ENCODE data around the gene TNC.

TNC gene

DNA sequence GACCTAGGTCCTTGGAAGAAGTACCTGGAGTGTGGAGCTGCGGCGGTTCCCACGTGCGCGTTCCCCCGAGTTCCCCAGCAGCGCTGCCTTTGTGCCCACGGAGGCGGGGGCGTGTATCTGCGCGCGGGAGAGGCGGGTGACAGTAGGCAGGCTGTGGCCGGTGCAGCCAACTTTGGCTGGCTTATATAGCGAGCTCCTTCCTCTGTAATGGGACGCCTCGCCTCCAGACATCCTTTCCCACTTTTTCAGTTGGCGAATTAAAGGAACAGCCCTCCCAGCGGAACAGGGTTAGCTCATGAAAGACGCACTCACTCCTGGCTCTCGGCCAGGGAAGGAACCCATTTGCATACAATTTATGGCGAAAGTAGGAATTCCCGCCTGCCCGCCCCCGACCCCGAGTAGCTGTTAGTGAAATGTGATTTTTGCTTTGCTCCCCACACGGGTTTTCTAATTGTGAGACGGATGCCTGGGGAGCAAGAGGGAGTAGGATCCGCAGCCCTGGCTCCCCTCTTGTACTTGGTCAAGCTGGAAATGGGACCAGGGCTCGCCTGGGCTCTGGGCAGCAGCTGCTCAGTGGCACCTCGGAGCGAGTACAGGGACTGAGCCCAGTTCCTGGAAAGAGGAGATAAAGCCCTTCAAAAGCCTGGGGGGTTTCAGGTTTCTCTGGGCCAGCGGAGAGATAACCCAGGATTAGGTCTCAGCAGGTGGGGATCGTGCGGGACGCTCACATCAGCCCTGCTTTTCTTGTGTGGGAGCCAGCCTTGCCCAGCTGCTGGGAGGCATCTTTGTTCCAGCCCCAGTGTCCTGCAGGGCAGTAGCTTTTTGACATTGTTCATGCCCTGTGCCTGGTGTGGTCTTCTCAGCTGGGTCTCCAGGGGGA lies at the start of gene TNC:
Gene TNC, minus strand, starts transcription at position 159 of the 880 bp plus-strand sequence. CDS start 27,139 bp downstream, outside the sequence.
- DNase-seq (ENCODE audit: low spot score): peak; percentile 45

DNA sequence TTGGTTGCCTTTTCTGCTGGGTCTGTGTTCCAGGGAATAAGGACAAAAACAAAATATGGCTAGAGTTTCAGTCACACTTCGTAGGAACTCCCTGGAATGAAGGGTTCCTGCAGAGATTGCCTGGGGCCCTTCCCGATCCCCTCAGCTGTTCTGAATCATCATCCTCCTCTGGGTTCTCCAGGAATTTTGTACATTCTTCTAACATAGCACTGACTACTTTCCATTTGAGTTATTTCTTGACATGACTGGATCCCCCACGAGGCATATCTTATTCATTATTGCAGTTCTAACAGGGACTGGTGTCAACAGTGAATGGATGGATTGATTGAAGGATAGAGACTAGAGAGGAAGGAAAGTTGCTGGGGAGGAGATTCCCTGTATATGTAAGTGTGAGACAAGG lies 49.2 kb upstream of the TNC start:
- DNase-seq (ENCODE audit: low spot score): no peak

- no peak for DNase-seq (ENCODE audit: low spot score)
Observed at GRCh38 chr9:115165233-115165632, 47.3 kb upstream of the TNC start.

DNA sequence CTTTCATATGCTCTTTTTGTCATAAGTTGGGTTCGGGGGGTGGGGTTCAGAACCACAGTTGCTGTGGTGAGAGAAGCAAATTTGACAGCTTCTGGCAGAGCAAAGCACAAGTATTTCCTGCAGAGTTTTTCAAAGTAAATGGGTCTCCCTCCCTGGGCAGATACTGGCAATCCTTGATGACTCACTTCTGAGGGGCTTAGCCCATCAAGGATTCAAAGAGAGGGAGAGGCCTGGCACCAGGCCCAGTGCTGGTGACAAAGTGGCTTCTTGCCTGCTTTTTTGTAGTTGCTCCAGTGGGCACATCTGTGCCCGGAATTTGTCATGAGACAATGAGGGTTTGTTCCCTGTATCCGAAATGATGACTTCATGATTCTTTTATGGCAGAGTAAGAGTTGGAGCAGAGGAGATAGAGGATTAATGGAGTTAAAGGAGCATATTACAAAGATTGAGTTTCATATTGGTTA lies 46.6 kb upstream of the TNC start:
- DNase-seq (ENCODE audit: low spot score): peak; percentile 74

GRCh38 chr9:115162946-115163345 lies 45.0 kb upstream of the TNC start:
- no peak for DNase-seq (ENCODE audit: low spot score)

GRCh38 chr9:115161446-115161845 lies 43.5 kb upstream of the TNC start:
- no peak for DNase-seq (ENCODE audit: low spot score)

GRCh38 chr9:115158661-115159481 lies 40.9 kb upstream of the TNC start:
- DNase-seq (ENCODE audit: low spot score): no peak

- DNase-seq (ENCODE audit: low spot score): no peak
Observed at GRCh38 chr9:115157245-115157674, 39.3 kb upstream of the TNC start.

- DNase-seq (ENCODE audit: low spot score): no peak
Observed at GRCh38 chr9:115155037-115155436, 37.1 kb upstream of the TNC start.

DNA sequence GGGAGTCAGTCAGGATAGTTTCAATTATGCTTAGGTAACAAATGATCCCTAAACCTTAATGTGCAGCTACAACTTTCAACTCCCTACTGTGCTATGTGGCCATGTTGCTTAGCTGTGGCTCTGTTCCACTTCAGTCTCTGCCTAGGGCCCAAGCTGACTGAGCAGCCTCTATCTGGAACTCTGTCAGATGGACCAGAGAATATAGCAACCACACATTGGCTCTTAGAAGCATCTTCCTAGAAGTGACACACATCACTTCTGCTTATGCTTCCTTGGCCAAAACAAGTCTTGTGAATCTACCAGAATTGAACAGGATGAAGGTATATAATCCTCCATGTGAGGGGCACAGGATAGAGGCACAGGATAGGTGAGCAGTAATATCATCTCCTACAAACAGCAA lies 36.7 kb upstream of the TNC start:
- no peak for DNase-seq (ENCODE audit: low spot score)

DNA sequence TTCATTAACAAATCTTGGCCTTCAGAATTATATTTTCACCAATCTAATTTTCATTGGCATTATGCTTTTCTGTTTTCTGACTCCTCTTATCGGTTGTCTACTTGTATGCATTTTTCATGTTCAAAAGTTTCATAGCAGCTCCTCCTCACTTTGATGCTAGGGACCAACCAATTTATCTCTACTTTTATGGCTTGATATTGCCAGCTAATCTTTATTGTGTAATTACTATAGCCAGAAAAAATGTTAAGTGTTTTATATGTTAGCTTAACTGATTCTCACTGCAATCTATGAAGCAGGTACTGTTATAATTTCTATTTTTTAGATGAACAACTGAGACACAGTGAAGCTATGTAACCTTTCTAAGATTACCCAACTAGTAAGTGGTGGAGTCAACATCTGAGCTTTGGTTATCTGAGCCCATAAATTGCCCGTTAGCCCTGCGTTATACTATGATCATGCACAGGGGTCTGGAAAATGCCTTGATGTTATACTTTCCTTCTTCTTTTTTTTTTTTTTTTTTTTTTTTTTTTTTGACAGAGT lies 34.4 kb upstream of the TNC start:
- DNase-seq (ENCODE audit: low spot score): no peak

DNA sequence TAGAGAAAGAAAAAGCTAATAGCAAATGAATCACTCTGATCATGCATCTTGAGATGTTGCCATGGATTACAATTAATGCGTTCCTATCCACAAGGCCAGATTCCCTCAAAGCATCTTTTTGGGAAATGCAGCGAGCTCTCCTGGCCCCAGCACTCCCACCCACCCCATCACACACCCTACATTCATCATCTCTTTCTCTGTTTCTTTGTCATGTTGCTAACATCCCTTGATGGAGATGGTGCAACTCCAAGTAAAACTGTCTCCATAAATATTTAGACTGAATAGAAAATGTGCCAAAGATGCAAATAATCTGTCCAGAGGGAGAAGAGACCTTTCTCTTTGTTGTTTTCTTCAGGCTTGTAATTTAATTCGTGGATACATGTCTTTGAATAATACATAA lies 30.8 kb upstream of the TNC start:
- DNase-seq (ENCODE audit: low spot score): no peak

DNA sequence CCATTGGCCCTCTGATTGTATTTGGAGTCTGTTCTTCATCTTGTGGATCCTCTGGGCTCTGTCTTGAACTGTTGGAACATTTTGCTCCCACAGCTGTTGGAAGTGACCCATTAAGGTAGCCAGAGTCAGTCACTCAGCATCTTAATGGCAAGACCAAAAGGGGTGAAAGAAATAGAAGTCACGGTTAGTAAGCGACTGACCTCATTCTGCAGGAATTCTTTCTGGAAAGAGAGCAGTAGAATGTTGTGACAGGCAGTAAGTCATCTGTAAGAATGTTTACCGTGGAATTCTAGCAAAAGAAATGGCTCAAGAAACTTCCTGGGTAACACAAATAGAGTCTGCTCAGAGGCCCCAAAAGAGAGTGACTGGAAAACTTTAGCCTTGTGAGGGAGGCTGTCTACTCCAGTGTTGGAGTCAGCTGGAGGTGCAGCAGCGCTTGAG lies 28.6 kb upstream of the TNC start:
- no peak for DNase-seq (ENCODE audit: low spot score)

- no peak for DNase-seq (ENCODE audit: low spot score)
Observed at GRCh38 chr9:115144706-115145105, 26.7 kb upstream of the TNC start.

DNA sequence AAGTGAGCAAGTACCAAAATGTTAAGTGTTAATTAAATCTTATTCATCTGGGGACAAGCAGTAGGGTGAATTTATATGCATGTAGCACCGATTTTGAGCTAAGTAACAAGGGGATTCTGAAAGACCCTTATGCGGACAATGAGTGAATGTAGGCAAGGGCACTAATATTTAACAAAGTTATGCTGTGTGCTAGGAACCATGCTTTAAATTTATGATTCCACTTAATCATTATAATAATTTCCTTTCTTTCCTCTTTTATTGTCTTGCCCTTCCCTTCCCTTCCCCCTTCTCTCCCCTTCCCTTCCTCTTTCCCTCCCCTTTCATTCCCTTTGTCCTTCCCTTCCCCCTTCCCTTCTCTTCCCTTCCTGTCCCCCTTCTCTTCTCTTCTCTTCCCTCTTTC lies 25.7 kb upstream of the TNC start:
- DNase-seq (ENCODE audit: low spot score): no peak

GRCh38 chr9:115142517-115143270 lies 24.7 kb upstream of the TNC start:
- DNase-seq (ENCODE audit: low spot score): peak; percentile 83

- DNase-seq (ENCODE audit: low spot score): no peak
Observed at GRCh38 chr9:115142090-115142489, 24.1 kb upstream of the TNC start.

DNA sequence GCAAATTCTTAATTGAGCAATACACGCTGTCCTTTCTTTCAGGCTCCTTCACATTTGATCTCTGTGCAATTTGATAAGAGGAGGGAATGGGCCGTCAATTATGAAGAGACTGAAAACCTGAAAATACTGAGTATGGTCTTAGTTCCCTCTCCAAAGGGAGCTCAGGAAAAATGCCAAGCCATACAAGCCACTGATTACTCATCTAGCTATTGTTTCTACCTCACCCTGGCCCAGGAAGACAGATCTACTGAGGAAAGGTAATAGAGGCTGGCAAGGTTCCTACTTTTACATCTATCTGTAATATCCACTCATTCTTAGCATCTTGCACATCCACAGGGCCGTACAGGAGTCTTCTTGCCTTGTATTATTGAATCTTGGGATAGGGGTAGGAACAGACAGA lies 23.7 kb upstream of the TNC start:
- no peak for DNase-seq (ENCODE audit: low spot score)

DNA sequence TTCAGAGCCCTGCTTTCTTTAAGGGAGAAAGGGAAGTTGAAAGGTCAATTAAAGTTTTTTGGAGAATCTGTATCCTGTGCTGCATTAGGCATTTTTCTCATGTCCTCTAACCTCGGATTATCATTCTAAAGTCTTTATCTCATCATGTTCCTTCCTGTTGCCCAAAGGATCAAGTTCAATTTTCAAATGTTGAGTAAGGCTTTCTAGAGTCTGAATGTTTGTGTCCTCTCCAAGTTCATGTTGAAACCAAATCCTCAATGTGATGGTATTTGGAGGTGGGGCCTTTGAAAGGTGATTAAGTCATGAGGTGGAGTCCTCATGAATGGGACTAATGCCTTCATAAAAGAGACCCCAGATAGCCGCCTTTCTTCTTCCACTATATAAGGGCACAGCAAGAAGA lies 20.2 kb upstream of the TNC start:
- no peak for DNase-seq (ENCODE audit: low spot score)

GRCh38 chr9:115137526-115137925 lies 19.6 kb upstream of the TNC start:
- no peak for DNase-seq (ENCODE audit: low spot score)

GRCh38 chr9:115135821-115136778 lies 18.1 kb upstream of the TNC start:
- no peak for DNase-seq (ENCODE audit: low spot score)
